HFFc6 (cell line): Measurements from ENCODE around the gene ASAP2. TPM values are rescaled to one million over a fixed set of nuclear protein-coding genes. Genes with fewer than 3 reads are reported as not detected.

Source experiments
- DNase-seq: peaks from one replicate; pipeline ENCODE4 v3.0.0-alpha.2; 2018
- H3K27ac Mint-ChIP-seq: 2 replicates; pipeline ENCODE4 v1.8.0; 2020; ENCODE audit warnings: mild to moderate bottlenecking, mixed read lengths
- H3K27me3 Mint-ChIP-seq: 2 replicates; pipeline ENCODE4 v1.8.0; 2021; ENCODE audit warnings: mild to moderate bottlenecking, moderate library complexity, mixed read lengths; ENCODE audit not compliant: insufficient read depth
- H3K36me3 Mint-ChIP-seq: 2 replicates; pipeline ENCODE4 v1.8.0; 2021; ENCODE audit warnings: low read depth, mixed read lengths
- H3K4me1 Mint-ChIP-seq: 2 replicates; pipeline ENCODE4 v1.8.0; 2020; ENCODE audit warnings: low read depth, mixed read lengths
- H3K4me3 Mint-ChIP-seq: 2 replicates; pipeline ENCODE4 v1.8.0; 2020; ENCODE audit warnings: mild to moderate bottlenecking, moderate library complexity, mixed read lengths
- H3K9me3 Mint-ChIP-seq: 2 replicates; pipeline ENCODE4 v1.8.0; 2020; ENCODE audit warnings: mild to moderate bottlenecking, mixed read lengths
- total RNA-seq, 6 experiments: library from RNA; stranded (reverse); fragmentation: NEBNext Ultra II Directional; extraction: Animal tissue kit (Norgen Biotek cat#: 25700); gene quantifications; 2 replicates in 1 of 6; 3 replicates in 5 of 6; pipeline ENCODE4 v1.2.3, GENCODE V29; 2021
- TF ChIP-seq, protein P1 (sequence below): fragments of 200-600 bp; sonication (generic); IDR thresholded peaks from 2 replicates; pipeline ENCODE4 v1.5.0; 2021; ENCODE audit warnings: antibody characterized with exemption, mild to moderate bottlenecking

The ASAP2 gene
- total RNA-seq, 6 experiments from 2014 or later, result 31.2 to 37.4 (median 34.3) TPM

DNA sequence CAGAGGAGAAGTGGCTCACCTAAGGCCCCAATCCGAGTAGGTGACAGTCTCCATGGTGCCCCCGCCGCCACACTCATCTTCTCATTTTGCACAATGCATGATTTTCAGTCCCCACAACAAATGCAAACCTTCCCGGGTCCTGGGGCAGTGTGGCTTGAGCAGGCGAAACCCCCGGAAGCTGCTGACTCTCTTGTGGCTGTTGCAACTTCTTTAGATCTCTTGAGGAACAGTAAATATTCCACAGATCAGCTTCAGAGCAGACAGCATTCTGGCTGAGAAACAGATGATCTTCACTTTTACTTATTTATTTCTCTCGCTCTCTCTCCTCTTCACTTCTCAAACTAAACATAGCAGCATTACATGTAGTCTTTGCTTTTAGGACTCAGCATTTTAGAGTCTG, 51.9 kb downstream of the ASAP2 start:
- peak overlapping the region; percentile 77 for H3K4me3 Mint-ChIP-seq
- peaks cover 86% of the 10 kb centered on the region for H3K4me1 Mint-ChIP-seq
- H3K36me3 Mint-ChIP-seq, result peaks cover 2% of the 10 kb centered on the region; the same call in 1 of the 2 replicates
- H3K9me3 Mint-ChIP-seq, result no peaks in the 10 kb centered on the region
- TF ChIP-seq, protein P1, sequence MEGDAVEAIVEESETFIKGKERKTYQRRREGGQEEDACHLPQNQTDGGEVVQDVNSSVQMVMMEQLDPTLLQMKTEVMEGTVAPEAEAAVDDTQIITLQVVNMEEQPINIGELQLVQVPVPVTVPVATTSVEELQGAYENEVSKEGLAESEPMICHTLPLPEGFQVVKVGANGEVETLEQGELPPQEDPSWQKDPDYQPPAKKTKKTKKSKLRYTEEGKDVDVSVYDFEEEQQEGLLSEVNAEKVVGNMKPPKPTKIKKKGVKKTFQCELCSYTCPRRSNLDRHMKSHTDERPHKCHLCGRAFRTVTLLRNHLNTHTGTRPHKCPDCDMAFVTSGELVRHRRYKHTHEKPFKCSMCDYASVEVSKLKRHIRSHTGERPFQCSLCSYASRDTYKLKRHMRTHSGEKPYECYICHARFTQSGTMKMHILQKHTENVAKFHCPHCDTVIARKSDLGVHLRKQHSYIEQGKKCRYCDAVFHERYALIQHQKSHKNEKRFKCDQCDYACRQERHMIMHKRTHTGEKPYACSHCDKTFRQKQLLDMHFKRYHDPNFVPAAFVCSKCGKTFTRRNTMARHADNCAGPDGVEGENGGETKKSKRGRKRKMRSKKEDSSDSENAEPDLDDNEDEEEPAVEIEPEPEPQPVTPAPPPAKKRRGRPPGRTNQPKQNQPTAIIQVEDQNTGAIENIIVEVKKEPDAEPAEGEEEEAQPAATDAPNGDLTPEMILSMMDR, result no peak
- no peak for DNase-seq
- no peaks in the 10 kb centered on the region for H3K27me3 Mint-ChIP-seq
- H3K27ac Mint-ChIP-seq, result peak overlapping the region; percentile 76

DNA sequence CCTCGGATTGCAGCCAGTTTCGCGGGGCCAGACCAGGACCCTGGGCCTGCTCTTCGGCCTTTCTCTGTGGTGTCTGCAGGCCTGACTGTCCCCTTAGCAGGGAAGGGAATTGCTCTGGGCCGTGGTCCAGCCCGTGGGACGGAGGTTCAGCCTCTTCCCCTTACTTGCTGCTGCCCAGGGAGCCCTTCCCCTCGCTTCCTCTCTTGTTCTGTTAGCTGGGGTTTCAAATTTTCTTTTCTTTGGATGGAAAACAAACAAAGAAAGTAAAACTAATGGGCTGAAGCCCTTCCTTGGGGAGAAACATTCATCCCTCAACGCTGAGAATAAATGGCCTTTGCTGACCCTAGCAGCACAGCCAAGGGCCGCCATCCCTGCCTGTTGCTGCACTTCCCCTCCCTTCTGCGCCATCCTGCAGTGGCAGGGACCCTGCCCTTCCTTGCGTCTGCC, 52.4 kb downstream of the ASAP2 start:
- TF ChIP-seq, protein P1, result no peak
- no peak for DNase-seq
- H3K4me1 Mint-ChIP-seq, result peaks cover 88% of the 10 kb centered on the region
- no peaks in the 10 kb centered on the region for H3K36me3 Mint-ChIP-seq
- H3K9me3 Mint-ChIP-seq, result no peaks in the 10 kb centered on the region
- H3K27me3 Mint-ChIP-seq, result no peaks in the 10 kb centered on the region
- H3K27ac Mint-ChIP-seq, result peak overlapping the region; percentile 76
- peak overlapping the region; percentile 77 for H3K4me3 Mint-ChIP-seq

DNA sequence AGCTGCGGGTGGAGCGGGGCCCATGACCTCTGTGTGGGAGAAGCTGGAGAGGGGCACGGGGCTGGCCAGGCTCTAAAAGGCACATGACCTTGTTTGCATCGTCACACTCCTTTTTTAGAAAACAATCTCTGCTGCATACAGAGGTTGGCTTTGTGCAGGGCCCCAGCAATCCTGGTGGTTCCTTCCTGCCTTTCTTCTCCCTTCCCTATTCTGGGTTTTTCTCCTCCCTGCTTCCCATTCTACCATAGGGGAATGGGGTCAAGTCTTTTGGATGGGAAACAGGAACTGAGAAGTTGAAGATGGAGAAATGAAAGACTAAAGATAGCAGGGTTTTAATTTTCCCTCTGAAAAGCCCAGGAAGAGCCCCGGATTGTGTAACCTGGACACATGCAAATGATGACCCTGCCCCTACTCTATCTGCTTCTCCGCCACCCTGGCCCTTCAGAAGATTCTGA, 53.9 kb downstream of the ASAP2 start:
- no peaks in the 10 kb centered on the region for H3K36me3 Mint-ChIP-seq
- H3K27me3 Mint-ChIP-seq, result no peaks in the 10 kb centered on the region
- H3K27ac Mint-ChIP-seq, result no peak overlapping the region
- no peaks in the 10 kb centered on the region for H3K9me3 Mint-ChIP-seq
- H3K4me1 Mint-ChIP-seq, result peaks cover 95% of the 10 kb centered on the region
- H3K4me3 Mint-ChIP-seq, result no peak overlapping the region
- TF ChIP-seq, protein P1, result no peak
- no peak for DNase-seq

DNA sequence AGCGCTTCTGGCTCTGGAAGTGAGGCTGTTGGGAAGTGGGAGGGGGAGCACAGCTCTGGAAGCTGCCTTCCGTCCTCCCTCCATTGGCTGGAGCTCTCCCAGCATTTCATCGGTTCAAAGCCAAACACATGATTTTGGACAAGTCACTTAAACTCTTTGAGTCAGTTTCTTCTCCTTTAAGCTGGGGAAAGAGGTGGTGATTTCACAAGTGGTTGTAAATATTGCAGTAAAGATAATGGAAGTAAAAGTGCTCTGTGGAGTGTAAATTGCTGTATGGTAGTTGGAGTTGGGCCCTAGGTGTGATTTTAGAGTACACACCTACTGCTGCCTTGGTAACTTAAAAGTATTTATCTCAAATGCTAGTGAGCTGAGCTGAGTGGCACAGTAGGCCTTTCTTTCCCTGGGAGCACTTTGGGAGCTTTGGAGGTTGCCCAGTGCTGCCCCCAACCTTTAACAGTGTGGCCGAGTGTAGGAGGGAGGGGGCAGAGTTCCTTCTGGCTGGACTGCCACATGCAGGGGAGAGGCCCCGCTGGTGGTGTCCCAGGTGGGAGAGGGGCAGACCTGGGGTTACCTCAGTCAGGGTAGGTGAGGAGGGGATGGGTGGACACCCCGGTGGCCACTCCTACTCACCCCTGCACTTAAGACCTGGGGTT, 54.7 kb downstream of the ASAP2 start:
- no peak overlapping the region for H3K4me3 Mint-ChIP-seq
- H3K36me3 Mint-ChIP-seq, result peaks cover 2% of the 10 kb centered on the region; the same call in 1 of the 2 replicates
- no peaks in the 10 kb centered on the region for H3K27me3 Mint-ChIP-seq
- no peak for DNase-seq
- peaks cover 89% of the 10 kb centered on the region for H3K4me1 Mint-ChIP-seq
- H3K9me3 Mint-ChIP-seq, result no peaks in the 10 kb centered on the region
- TF ChIP-seq, protein P1, result no peak
- H3K27ac Mint-ChIP-seq, result peak overlapping the region; percentile 63

DNA sequence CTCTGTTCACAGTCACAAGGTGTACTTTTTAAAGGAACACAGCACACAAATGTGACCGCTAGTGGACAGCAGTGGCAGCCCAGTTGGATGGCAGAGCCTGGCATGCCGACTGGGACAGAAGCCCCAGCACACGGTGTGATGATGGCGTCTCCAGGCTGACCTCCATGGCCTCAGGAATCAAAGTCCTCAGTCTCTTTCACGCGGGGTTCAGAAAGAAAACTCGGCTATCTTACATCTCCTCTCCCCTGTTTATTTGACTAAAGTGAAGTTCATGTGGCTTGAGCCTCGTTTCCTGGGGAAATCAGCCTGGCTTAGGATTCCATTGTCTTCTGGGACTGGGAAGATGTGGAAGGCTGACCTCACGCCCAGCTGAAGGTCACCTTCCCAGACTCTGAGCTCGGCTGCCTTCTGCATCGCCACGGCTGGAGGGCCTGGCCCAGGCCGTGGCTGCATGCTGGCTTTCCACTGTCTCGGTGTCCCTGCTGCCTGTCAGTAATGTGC, 56.1 kb downstream of the ASAP2 start:
- H3K4me3 Mint-ChIP-seq, result no peak overlapping the region
- no peaks in the 10 kb centered on the region for H3K27me3 Mint-ChIP-seq
- no peak for DNase-seq
- H3K27ac Mint-ChIP-seq, result peak overlapping the region; percentile 78
- H3K36me3 Mint-ChIP-seq, result peaks cover 9% of the 10 kb centered on the region; the same call in 1 of the 2 replicates
- H3K4me1 Mint-ChIP-seq, result peaks cover 86% of the 10 kb centered on the region
- TF ChIP-seq, protein P1, result no peak
- H3K9me3 Mint-ChIP-seq, result no peaks in the 10 kb centered on the region
